ENCODE results near the gene CENPS. TPM values are rescaled to one million over a fixed set of nuclear protein-coding genes. Genes with fewer than 3 reads are reported as not detected.

Gene CENPS
- total and polyA plus RNA-seq, 2 of the 13 experiments (the other 11 are each of a cell fraction or from before 2014, with no cell fraction given), result 3.3 to 22.0 TPM

- no peak for TF ChIP-seq HIC2 (CRISPR knock-in tag; IDR thresholded peaks at IDR 0.05; ENCODE audit: low read depth)
- TF ChIP-seq, protein P1, sequence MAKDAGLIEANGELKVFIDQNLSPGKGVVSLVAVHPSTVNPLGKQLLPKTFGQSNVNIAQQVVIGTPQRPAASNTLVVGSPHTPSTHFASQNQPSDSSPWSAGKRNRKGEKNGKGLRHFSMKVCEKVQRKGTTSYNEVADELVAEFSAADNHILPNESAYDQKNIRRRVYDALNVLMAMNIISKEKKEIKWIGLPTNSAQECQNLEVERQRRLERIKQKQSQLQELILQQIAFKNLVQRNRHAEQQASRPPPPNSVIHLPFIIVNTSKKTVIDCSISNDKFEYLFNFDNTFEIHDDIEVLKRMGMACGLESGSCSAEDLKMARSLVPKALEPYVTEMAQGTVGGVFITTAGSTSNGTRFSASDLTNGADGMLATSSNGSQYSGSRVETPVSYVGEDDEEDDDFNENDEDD (CRISPR knock-in tag; IDR thresholded peaks at IDR 0.05; ENCODE audit: borderline replicate concordance), result peak; percentile 87; the same call in 1 of the 2 replicates
- peak; percentile 77; the same call in 1 of the 2 replicates for TF ChIP-seq AHR (CRISPR knock-in tag; IDR thresholded peaks at IDR 0.05)
- peak; percentile 80; the same call in 1 of the 2 replicates for TF ChIP-seq KDM4B (CRISPR knock-in tag; IDR thresholded peaks at IDR 0.05)
- TF ChIP-seq DMAP1 (CRISPR knock-in tag; IDR thresholded peaks at IDR 0.05), result peak; percentile 73
- no peak for TF ChIP-seq ZNF33A (CRISPR knock-in tag; IDR thresholded peaks at IDR 0.05; ENCODE audit: borderline replicate concordance)
- TF ChIP-seq ZMYM2 (CRISPR knock-in tag; IDR thresholded peaks at IDR 0.05), result no peak
- TF ChIP-seq ZNF777 (CRISPR knock-in tag; IDR thresholded peaks at IDR 0.05), result no peak
- TF ChIP-seq ZNF10 (CRISPR knock-in tag; IDR thresholded peaks at IDR 0.05; ENCODE audit: borderline replicate concordance, low read depth), result no peak
- TF ChIP-seq ZNF136 (CRISPR knock-in tag; IDR thresholded peaks at IDR 0.05; ENCODE audit: low read depth), result no peak
- peak; percentile 95 for TF ChIP-seq FOXC1 (CRISPR knock-in tag; IDR thresholded peaks at IDR 0.05; ENCODE audit: borderline replicate concordance)
- TF ChIP-seq FOSL2 (CRISPR knock-in tag; IDR thresholded peaks at IDR 0.05), result peak; percentile 39; the same call in 1 of the 2 replicates
- TF ChIP-seq PTBP1 (IDR thresholded peaks at IDR 0.05; ENCODE audit: low read depth, low read length, poor library complexity, severe bottlenecking), result no peak
- TF ChIP-seq, protein P2, sequence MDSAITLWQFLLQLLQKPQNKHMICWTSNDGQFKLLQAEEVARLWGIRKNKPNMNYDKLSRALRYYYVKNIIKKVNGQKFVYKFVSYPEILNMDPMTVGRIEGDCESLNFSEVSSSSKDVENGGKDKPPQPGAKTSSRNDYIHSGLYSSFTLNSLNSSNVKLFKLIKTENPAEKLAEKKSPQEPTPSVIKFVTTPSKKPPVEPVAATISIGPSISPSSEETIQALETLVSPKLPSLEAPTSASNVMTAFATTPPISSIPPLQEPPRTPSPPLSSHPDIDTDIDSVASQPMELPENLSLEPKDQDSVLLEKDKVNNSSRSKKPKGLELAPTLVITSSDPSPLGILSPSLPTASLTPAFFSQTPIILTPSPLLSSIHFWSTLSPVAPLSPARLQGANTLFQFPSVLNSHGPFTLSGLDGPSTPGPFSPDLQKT (CRISPR knock-in tag; IDR thresholded peaks at IDR 0.05; ENCODE audit: borderline replicate concordance), result no peak
- TF ChIP-seq ZNF329 (CRISPR knock-in tag; IDR thresholded peaks at IDR 0.05; ENCODE audit: low read depth), result 0 out of 2 replicates have a peak, but pooled peaks have one; percentile 21
- no peak for TF ChIP-seq MATR3 (CRISPR knock-in tag; IDR thresholded peaks at IDR 0.05)
- no peak for TF ChIP-seq ZNF841 (CRISPR knock-in tag; IDR thresholded peaks at IDR 0.05; ENCODE audit: borderline replicate concordance)
- TF ChIP-seq RBFOX2 (IDR thresholded peaks at IDR 0.05; ENCODE audit: low read depth, low read length), result peak; percentile 70
- no peak for TF ChIP-seq HOXA7 (CRISPR knock-in tag; IDR thresholded peaks at IDR 0.05)
- TF ChIP-seq ZNF543 (CRISPR knock-in tag; IDR thresholded peaks at IDR 0.05), result no peak
- no peak; the same call in 1 of the 2 replicates for TF ChIP-seq ZNF670 (CRISPR knock-in tag; IDR thresholded peaks at IDR 0.05; ENCODE audit: borderline replicate concordance)
- TF ChIP-seq ZNF275 (CRISPR knock-in tag; IDR thresholded peaks at IDR 0.05; ENCODE audit: borderline replicate concordance), result no peak
- no peak; the same call in 1 of the 2 replicates for TF ChIP-seq SP5 (CRISPR knock-in tag; IDR thresholded peaks at IDR 0.05; ENCODE audit: borderline replicate concordance, low read depth)
Observed at GRCh38 chr1:10472220-10473144, 42.2 kb downstream of the CENPS start, which contains the start of gene DFFA (continued).
